Tibial nerve (tissue), 4 donors: ENCODE results near the gene MAP7D3. TPM values are rescaled to one million over a fixed set of nuclear protein-coding genes. Genes with fewer than 3 reads are reported as not detected.

Experiments
- DNase-seq, 2 donors: peaks; one replicate each; pipeline ENCODE4 v3.0.0-alpha.2; 2019; ENCODE audit warnings: low spot score in 2 of 2
- H3K27ac ChIP-seq, 4 donors: fragments of 200-600 bp; sonication (generic) in 3 of 4; one replicate each; pipeline ENCODE4 v1.5.1; 2017 to 2019; ENCODE audit warnings: mild to moderate bottlenecking in 1 of 4
- H3K27me3 ChIP-seq, 2 donors: fragments of 200-600 bp; sonication (generic) in 1 of 2; one replicate each; pipeline versions ENCODE4 v1.5.1 to v1.6.0; 2017 to 2019
- H3K36me3 ChIP-seq, 3 donors: fragments of 200-600 bp; sonication (generic); one replicate each; pipeline ENCODE4 v1.5.1; 2018 to 2019
- H3K4me1 ChIP-seq, 4 donors: fragments of 200-600 bp; sonication (generic) in 3 of 4; one replicate each; pipeline ENCODE4 v1.5.1; 2017 to 2019
- H3K4me3 ChIP-seq, 4 donors: fragments of 200-600 bp; sonication (generic) in 3 of 4; one replicate each; pipeline ENCODE4 v1.5.1; 2017 to 2019; ENCODE audit warnings: mild to moderate bottlenecking in 1 of 4, moderate library complexity in 1 of 4
- H3K9me3 ChIP-seq, 4 donors: fragments of 200-600 bp; sonication (generic) in 3 of 4; one replicate each; pipeline ENCODE4 v1.5.1; 2017 to 2019
- CTCF ChIP-seq, 5 experiments: fragments of 200-600 bp in 3 of 5; fragments of 450-650 bp in 2 of 5; sonication (generic) in 3 of 5; IDR thresholded peaks; one replicate each; pipeline ENCODE4 v1.5.1; 2016 to 2019; ENCODE audit warnings: antibody characterized with exemption in 5 of 5, mild to moderate bottlenecking in 3 of 5, moderate library complexity in 2 of 5
- EP300 ChIP-seq, 2 donors: sonication (generic); formaldehyde crosslinking; IDR thresholded peaks; one replicate each; pipeline ENCODE4 v1.6.1; 2017; ENCODE audit warnings: antibody characterized with exemption in 2 of 2, mild to moderate bottlenecking in 1 of 2
- POLR2A ChIP-seq, 2 donors: fragments of 450-650 bp; IDR thresholded peaks; one replicate each; pipeline ENCODE4 v1.6.1; 2017; ENCODE audit warnings: antibody characterized with exemption in 2 of 2, mild to moderate bottlenecking in 2 of 2, moderate library complexity in 2 of 2
- WGBS, 2 donors: methylation state at CpG; one replicate each; pipeline ENCODE4 v1.1.5; 2018; 5-methylcytosine and 5-hydroxymethylcytosine counted together
- total RNA-seq, 4 donors: library from RNA; depleted of rRNA; stranded (reverse); fragments of >200 nt; gene quantifications; one replicate each; pipeline ENCODE4 v1.1.0, GENCODE V29; 2016

MAP7D3 gene
- total RNA-seq, 4 donors from 2014 or later, result 19.7 to 32.7 (median 22.8) TPM

DNA sequence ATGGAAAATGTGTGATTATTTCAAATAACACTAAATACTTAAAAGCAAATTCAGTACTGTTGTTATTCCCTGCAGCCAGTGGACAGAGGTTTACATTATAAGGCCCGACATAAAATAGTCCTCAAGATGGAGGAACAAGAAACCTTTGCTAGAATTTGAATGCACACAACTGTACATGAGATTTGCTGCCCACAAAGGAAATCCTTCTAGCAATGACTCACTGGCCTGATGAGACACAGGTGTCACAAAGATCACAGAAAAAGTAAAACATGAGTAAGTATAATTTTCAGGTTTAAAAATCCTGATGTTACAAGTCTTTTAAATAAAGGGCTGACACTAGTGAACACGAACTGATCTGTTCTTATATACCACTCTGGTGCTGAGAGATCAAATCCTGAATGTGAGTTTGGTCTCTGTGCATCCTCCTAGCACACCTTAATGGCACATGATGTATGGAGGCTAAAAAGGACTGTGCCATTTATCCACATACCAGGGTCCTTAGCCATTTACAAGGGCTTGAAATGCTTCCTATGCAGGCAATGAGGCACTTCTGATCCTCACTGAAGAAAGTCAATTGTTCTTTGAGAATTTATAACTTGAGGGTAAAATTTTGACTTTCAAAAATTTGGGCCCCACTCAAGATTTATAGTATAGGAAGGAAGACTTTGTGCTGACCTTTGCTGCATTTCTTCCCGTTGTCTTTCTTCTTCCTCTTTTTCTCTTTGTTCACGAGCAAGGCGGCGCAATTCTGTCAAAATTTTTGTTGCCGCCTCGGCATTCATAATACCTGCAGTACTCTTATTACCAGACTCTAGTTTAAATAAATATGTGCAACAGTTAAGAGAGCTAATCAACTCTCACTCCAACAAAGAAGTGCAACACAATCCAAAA is 23.0 kb downstream of the MAP7D3 start:
- TF ChIP-seq POLR2A (IDR thresholded peaks at IDR 0.05) (no peak), EP300 (IDR thresholded peaks at IDR 0.05) (no peak), CTCF (IDR thresholded peaks at IDR 0.05) (no peak)
- Histone ChIP-seq H3K27ac (no peak overlapping the region), H3K36me3 (peaks cover 0 to 42% (median 0%) of the 10 kb centered on the region in 3 donors), H3K4me3 (no peak overlapping the region), H3K27me3 (peaks cover 0 to 8% of the 10 kb centered on the region in 2 donors), H3K9me3 (no peaks in the 10 kb centered on the region), H3K4me1 (no peaks in the 10 kb centered on the region)
- 83 to 84% methylated on average over 8 of the region's 8 CpGs for whole genome bisulfite sequencing, 2 donors
- DNase-seq, result no peak

- Histone ChIP-seq H3K4me3 (no peak overlapping the region), H3K4me1 (no peaks in the 10 kb centered on the region), H3K27ac (no peak overlapping the region), H3K27me3 (peaks cover 0 to 8% of the 10 kb centered on the region in 2 donors), H3K9me3 (no peaks in the 10 kb centered on the region), H3K36me3 (peaks cover 0 to 52% (median 0%) of the 10 kb centered on the region in 3 donors)
- TF ChIP-seq CTCF (IDR thresholded peaks at IDR 0.05) (no peak), EP300 (IDR thresholded peaks at IDR 0.05) (no peak), POLR2A (IDR thresholded peaks at IDR 0.05) (no peak)
- no peak for DNase-seq
These were observed 24.1 kb downstream of the MAP7D3 start for GRCh38 chrX:136227074-136227473.

DNA sequence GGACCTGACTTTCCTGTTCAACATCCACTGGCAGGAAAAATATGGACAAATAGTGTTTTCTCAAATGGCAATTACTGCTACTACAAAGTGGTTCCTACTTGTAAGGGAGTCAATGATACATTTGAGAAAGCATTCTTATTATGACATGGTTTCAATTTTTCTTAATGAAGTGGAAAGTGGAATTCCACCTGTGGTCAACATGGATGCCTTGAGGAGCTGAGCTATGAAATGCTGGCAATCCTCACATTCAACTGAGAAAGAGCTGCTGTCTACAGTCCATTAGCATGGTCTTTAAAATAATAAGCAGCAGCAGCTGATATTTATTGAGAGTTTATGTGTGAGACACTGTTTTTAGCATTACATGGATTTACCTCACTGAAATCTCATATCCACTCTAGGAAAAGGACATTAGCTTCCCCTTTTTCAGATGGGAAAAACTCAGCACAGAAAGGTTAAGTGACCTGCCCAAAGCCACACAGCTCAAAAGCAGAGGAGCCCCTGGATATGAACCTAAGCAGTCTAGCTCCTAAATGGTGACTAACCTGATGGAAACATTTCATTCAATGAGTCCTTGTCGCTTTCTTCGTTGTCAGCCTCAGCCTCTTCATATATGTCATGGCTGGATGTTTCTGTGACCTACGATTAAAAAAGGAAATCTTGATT is 29.2 kb downstream of the MAP7D3 start:
- H3K4me1 ChIP-seq, result no peaks in the 10 kb centered on the region
- TF ChIP-seq POLR2A (IDR thresholded peaks at IDR 0.05) (no peak), CTCF (IDR thresholded peaks at IDR 0.05) (no peak), EP300 (IDR thresholded peaks at IDR 0.05) (no peak)
- no peaks in the 10 kb centered on the region for H3K27me3 ChIP-seq
- H3K9me3 ChIP-seq, result no peaks in the 10 kb centered on the region
- H3K27ac ChIP-seq, result no peak overlapping the region
- 87 to 98% methylated on average over 3 of the region's 3 CpGs for WGBS, 2 donors
- no peak overlapping the region for H3K4me3 ChIP-seq
- peaks cover 0 to 77% (median 0%) of the 10 kb centered on the region in 3 donors for H3K36me3 ChIP-seq
- no peak for DNase-seq

- Histone ChIP-seq H3K4me3 (no peak overlapping the region), H3K36me3 (peaks cover 0 to 66% (median 0%) of the 10 kb centered on the region in 3 donors), H3K9me3 (no peaks in the 10 kb centered on the region), H3K27me3 (no peaks in the 10 kb centered on the region), H3K27ac (no peak overlapping the region), H3K4me1 (no peaks in the 10 kb centered on the region)
- WGBS, 2 donors, result 67 to 77% methylated on average over 3 of the region's 3 CpGs
- TF ChIP-seq POLR2A (IDR thresholded peaks at IDR 0.05), result no peak
- TF ChIP-seq CTCF (IDR thresholded peaks at IDR 0.05), result no peak
- TF ChIP-seq EP300 (IDR thresholded peaks at IDR 0.05), result no peak
- DNase-seq, result no peak
These were observed 30.2 kb downstream of the MAP7D3 start for GRCh38 chrX:136220951-136221350.

DNA sequence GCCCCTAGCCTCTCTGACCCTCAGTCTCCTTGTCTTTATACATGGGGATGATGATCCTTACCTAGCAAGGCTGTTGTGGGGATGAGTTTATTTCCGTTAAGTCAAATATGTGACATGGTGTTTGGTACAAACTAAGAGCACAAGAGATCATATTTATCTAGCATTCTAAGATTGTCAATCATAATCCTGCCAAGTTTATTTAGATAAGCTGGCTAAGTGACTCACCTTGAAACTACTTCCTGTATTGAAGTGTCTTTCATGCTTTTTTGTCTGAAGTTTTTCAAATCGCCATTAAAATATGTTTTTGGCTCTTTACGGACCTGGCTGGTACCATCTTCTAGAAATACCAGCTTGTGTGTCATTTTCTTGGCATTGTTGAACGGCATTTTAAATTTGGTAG is 30.7 kb downstream of the MAP7D3 start:
- DNase-seq, result no peak
- Histone ChIP-seq H3K27ac (no peak overlapping the region), H3K36me3 (peaks cover 0 to 64% (median 0%) of the 10 kb centered on the region in 3 donors), H3K4me1 (no peaks in the 10 kb centered on the region), H3K4me3 (no peak overlapping the region), H3K9me3 (no peaks in the 10 kb centered on the region), H3K27me3 (no peaks in the 10 kb centered on the region)
- WGBS, 2 donors, result 84 to 98% methylated on average over 4 of the region's 4 CpGs
- TF ChIP-seq EP300 (IDR thresholded peaks at IDR 0.05) (no peak), POLR2A (IDR thresholded peaks at IDR 0.05) (no peak), CTCF (IDR thresholded peaks at IDR 0.05) (no peak)
